ENCODE results near the gene DLX4. TPM values are rescaled to one million over a fixed set of nuclear protein-coding genes. Genes with fewer than 3 reads are reported as not detected.

Gene DLX4
- total and polyA plus RNA-seq, 2 experiments from 2014 or later = 0.40 TPM; not detected in 1

DNA sequence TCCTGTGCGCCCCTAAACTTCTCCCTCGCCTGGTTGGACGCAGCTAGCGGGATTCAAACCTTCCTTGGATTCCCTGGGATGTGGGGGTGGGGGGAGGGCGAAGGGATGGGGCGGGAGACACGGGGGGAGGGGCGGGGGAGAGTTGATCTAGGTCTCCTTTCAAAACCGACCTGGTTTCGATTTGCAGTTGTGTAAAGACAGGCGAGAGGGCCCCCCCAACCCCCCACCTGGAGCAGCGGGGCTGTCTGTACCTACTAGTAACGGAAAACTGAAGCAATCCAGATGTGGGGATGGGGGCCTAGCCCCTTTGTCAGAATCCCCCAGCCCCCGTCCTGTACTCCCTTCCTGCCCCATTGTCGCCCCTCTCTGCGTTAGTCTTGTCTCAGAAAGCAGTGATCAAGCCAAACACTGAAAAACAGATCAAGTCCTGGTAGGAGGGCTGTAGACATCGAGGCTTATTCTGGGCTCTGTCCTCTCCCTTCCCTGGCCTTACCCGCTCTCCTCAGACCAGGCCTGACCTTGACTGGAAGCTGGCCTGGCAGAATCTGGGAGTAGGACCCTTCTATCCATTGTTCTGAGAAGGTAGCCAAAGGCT is 902 bp downstream of the DLX4 start:
- no peak for DNase-seq
- H2AFZ ChIP-seq = no peak overlapping the region
- H4K20me1 ChIP-seq (ENCODE audit: insufficient read depth) = no peaks in the 10 kb centered on the region
- TF ChIP-seq EZH2phosphoT487 (IDR thresholded peaks at IDR 0.05; ENCODE audit: insufficient read depth, low read depth) = no peak
- TF ChIP-seq EZH2 (IDR thresholded peaks at IDR 0.05; ENCODE audit: insufficient read depth, poor library complexity, severe bottlenecking) = no peak
- 64 to 69% methylated on average over 14 to 18 of the region's 18 CpGs for WGBS, 2 experiments (ENCODE audit: low coverage in 1 of 2, low lambda C conversion rate in 2 of 2, missing lambda C conversion rate in 2 of 2)
- H3K4me1 ChIP-seq (ENCODE audit: insufficient read depth) = no peaks in the 10 kb centered on the region
- H3K4me2 ChIP-seq (ENCODE audit: unreplicated experiment) = no peak overlapping the region
- H3K9me3 ChIP-seq (ENCODE audit: low read depth) = no peaks in the 10 kb centered on the region
- H3K9ac ChIP-seq = no peak overlapping the region
- no peak overlapping the region for H3K4me3 ChIP-seq
- H3F3A ChIP-seq (ENCODE audit: insufficient read depth) = peaks cover 19% of the 10 kb centered on the region
- H3K27me3 ChIP-seq (replicated peaks; ENCODE audit: insufficient read depth) = peaks cover 93% of the 10 kb centered on the region
- H3K79me2 ChIP-seq (ENCODE audit: insufficient read depth) = no peaks in the 10 kb centered on the region
- in situ Hi-C loops (cut with MboI) = no loop called here
- no peaks in the 10 kb centered on the region for H3K9me2 ChIP-seq (ENCODE audit: insufficient read depth)
- H3K36me3 ChIP-seq (ENCODE audit: low read depth) = no peaks in the 10 kb centered on the region
- H3K27ac ChIP-seq = no peak overlapping the region

DNA sequence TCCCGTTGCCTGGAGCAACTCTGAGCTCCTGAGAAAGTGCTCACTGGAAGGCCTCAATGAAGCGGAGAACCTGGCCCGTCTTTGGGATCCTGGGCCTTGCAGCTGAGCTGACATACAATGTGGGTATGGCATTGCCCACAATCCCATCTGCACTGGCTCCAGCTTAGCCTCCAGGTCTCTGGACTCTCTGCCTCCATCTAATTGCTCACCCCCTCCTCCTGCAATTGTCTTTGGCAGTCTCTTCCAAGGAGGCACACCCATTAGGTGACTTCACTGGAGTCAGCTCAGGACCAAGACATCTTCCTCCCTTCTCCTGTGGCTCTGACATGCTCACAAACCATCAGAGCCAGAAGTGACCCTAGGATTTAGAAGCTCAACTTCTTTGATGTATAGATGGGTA is 1.5 kb downstream of the DLX4 start:
- TF ChIP-seq EZH2 (IDR thresholded peaks at IDR 0.05; ENCODE audit: insufficient read depth, poor library complexity, severe bottlenecking) = no peak
- no peak for TF ChIP-seq EZH2phosphoT487 (IDR thresholded peaks at IDR 0.05; ENCODE audit: insufficient read depth, low read depth)
- H3K9me2 ChIP-seq (ENCODE audit: insufficient read depth) = no peaks in the 10 kb centered on the region
- H3K4me3 ChIP-seq = no peak overlapping the region
- H3K36me3 ChIP-seq (ENCODE audit: low read depth) = no peaks in the 10 kb centered on the region
- no peak overlapping the region for H2AFZ ChIP-seq
- no peaks in the 10 kb centered on the region for H3K9me3 ChIP-seq (ENCODE audit: low read depth)
- DNase-seq = no peak
- peaks cover 19% of the 10 kb centered on the region for H3F3A ChIP-seq (ENCODE audit: insufficient read depth)
- no peak overlapping the region for H3K27ac ChIP-seq
- peaks cover 88% of the 10 kb centered on the region for H3K27me3 ChIP-seq (replicated peaks; ENCODE audit: insufficient read depth)
- no peaks in the 10 kb centered on the region for H3K4me1 ChIP-seq (ENCODE audit: insufficient read depth)
- in situ Hi-C loops (cut with MboI) = no loop called here
- H3K4me2 ChIP-seq (ENCODE audit: unreplicated experiment) = no peak overlapping the region
- no peaks in the 10 kb centered on the region for H4K20me1 ChIP-seq (ENCODE audit: insufficient read depth)
- WGBS, 2 experiments (ENCODE audit: low coverage in 1 of 2, low lambda C conversion rate in 2 of 2, missing lambda C conversion rate in 2 of 2) = 94 to 97% methylated on average over 3 of the region's 3 CpGs
- H3K9ac ChIP-seq = no peak overlapping the region
- H3K79me2 ChIP-seq (ENCODE audit: insufficient read depth) = no peaks in the 10 kb centered on the region

DNA sequence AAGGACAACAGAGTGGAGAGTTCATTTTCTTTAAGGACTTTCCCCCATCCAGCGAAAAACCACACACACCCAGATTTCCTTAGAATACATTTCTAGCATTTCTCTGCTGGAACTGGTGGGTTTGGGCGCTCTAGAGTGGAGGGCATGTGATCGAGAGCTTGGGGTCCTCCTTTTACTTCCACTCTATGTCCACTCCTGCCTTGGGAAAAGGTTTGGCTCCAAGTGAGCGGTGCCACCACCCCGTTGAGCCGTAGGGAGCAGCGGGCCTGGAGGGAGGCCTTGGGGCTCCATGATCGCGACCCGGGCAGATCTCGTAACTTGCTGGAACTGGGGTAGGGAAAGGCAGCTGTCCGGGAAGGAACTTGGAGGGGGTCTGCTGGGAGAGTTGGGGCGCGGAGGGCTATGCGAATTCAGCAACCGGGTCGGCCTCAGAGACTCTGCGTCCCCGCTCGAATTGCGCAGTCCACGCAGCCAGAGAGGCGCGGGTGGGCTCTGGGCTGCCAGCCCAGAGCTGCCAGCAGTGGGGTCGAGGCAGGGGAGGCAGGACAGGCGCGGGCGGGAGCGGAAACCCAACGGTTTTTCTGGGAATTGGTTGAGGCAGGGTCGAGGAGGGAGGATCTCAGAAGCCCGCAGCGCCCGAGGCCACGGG is 2.3 kb downstream of the DLX4 start:
- 40 to 46% methylated on average over 24 to 35 of the region's 35 CpGs for WGBS, 2 experiments (ENCODE audit: low coverage in 1 of 2, low lambda C conversion rate in 2 of 2, missing lambda C conversion rate in 2 of 2)
- peak overlapping the region; percentile 33; the same call in 1 of the 2 replicates for H3K4me3 ChIP-seq
- H4K20me1 ChIP-seq (ENCODE audit: insufficient read depth) = no peaks in the 10 kb centered on the region
- TF ChIP-seq EZH2 (IDR thresholded peaks at IDR 0.05; ENCODE audit: insufficient read depth, poor library complexity, severe bottlenecking) = no peak
- no peak for TF ChIP-seq EZH2phosphoT487 (IDR thresholded peaks at IDR 0.05; ENCODE audit: insufficient read depth, low read depth)
- in situ Hi-C loops (cut with MboI) = no loop called here
- DNase-seq = no peak
- no peaks in the 10 kb centered on the region for H3K9me2 ChIP-seq (ENCODE audit: insufficient read depth)
- H3K9ac ChIP-seq = no peak overlapping the region
- H3K4me1 ChIP-seq (ENCODE audit: insufficient read depth) = no peaks in the 10 kb centered on the region
- no peaks in the 10 kb centered on the region for H3K79me2 ChIP-seq (ENCODE audit: insufficient read depth)
- no peak overlapping the region for H3K27ac ChIP-seq
- peak overlapping the region; percentile 19 for H3K4me2 ChIP-seq (ENCODE audit: unreplicated experiment)
- no peaks in the 10 kb centered on the region for H3K9me3 ChIP-seq (ENCODE audit: low read depth)
- peaks cover 19% of the 10 kb centered on the region for H3F3A ChIP-seq (ENCODE audit: insufficient read depth)
- H2AFZ ChIP-seq = no peak overlapping the region
- H3K36me3 ChIP-seq (ENCODE audit: low read depth) = no peaks in the 10 kb centered on the region
- peaks cover 80% of the 10 kb centered on the region for H3K27me3 ChIP-seq (replicated peaks; ENCODE audit: insufficient read depth)

DNA sequence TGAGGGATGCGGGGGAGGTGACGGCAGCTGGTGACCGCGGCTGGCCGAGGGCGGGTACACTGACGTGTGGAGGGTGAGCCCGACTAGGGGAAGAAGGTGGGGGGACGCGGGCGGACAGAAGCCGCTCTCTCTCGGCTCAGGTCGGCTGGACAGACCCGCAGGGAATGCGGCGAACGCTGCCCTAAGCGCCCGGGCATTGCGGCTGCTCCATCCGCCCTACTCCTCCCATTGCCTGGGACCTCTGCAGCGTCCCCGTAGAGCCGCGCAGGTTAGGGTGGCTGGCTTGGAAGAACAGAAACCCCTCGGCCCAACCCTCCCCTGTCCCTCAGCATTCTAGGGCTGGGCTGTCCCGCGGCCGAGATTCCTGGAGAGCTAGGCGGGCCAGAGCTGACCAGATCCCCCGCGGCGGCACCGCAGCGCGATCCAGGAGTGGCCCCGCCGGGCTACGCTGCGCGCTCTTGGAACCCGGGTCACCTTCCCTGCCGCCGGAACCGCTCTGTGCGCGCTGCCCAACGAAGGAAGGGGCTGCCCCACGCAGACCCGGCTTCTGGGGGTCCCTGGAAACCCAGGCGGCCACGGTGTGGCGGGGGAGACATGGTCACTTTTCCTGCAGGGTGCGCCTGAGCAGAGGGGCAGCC is 3.0 kb downstream of the DLX4 start:
- in situ Hi-C loops (cut with MboI) = no loop called here
- DNase-seq = peak; percentile 59

More for the DNA sequence above, 3.0 kb downstream of the DLX4 start:
- H3K27me3 ChIP-seq (replicated peaks; ENCODE audit: insufficient read depth) = peaks cover 74% of the 10 kb centered on the region
- peak overlapping the region; percentile 33; the same call in 1 of the 2 replicates for H3K4me3 ChIP-seq
- WGBS, 2 experiments (ENCODE audit: low coverage in 1 of 2, low lambda C conversion rate in 2 of 2, missing lambda C conversion rate in 2 of 2) = 7 to 9% methylated on average over 39 to 52 of the region's 55 CpGs
- H3K9me3 ChIP-seq (ENCODE audit: low read depth) = no peaks in the 10 kb centered on the region
- H3K79me2 ChIP-seq (ENCODE audit: insufficient read depth) = no peaks in the 10 kb centered on the region
- no peaks in the 10 kb centered on the region for H4K20me1 ChIP-seq (ENCODE audit: insufficient read depth)
- peak overlapping the region; percentile 16; the same call in 1 of the 2 replicates for H3K9ac ChIP-seq
- no peaks in the 10 kb centered on the region for H3K9me2 ChIP-seq (ENCODE audit: insufficient read depth)
- TF ChIP-seq EZH2phosphoT487 (IDR thresholded peaks at IDR 0.05; ENCODE audit: insufficient read depth, low read depth) (peak; percentile 22; the same call in 1 of the 2 replicates), EZH2 (IDR thresholded peaks at IDR 0.05; ENCODE audit: insufficient read depth, poor library complexity, severe bottlenecking) (peak; percentile 83)
- H3K27ac ChIP-seq = no peak overlapping the region
- H2AFZ ChIP-seq = no peak overlapping the region
- no peaks in the 10 kb centered on the region for H3K4me1 ChIP-seq (ENCODE audit: insufficient read depth)
- peaks cover 19% of the 10 kb centered on the region for H3F3A ChIP-seq (ENCODE audit: insufficient read depth)
- no peaks in the 10 kb centered on the region for H3K36me3 ChIP-seq (ENCODE audit: low read depth)
- H3K4me2 ChIP-seq (ENCODE audit: unreplicated experiment) = peak overlapping the region; percentile 19
